Kidney (tissue), 14 donors: Measurements from ENCODE around the gene KPNA5. TPM values are rescaled to one million over a fixed set of nuclear protein-coding genes. Genes with fewer than 3 reads are reported as not detected.

Experiments used
- DNase-seq, 5 donors: peaks; one replicate each; pipeline ENCODE4 v3.0.0-alpha.2; 2013 to 2020
- FAIRE-seq: peaks from 2 replicates; lab custom pipeline; 2012; peaks lifted over from hg19 to GRCh38; lab: Jason Lieb, UNC
- H3K27ac ChIP-seq, 2 donors: one replicate each; pipeline ENCODE4 v1.7.0; 2013; ENCODE audit warnings: low read depth in 2 of 2, low read length in 2 of 2, inconsistent platforms in 1 of 2
- H3K27me3 ChIP-seq: one replicate; pipeline ENCODE4 v1.7.1; 2013; ENCODE audit warnings: low read length, inconsistent platforms; ENCODE audit not compliant: control insufficient read depth, insufficient read depth
- H3K36me3 ChIP-seq, 3 donors: one replicate each; pipeline versions ENCODE4 v1.7.0 to v1.7.1; 2013; ENCODE audit warnings: low read length in 3 of 3, control low read depth in 1 of 3, inconsistent platforms in 1 of 3; ENCODE audit not compliant: insufficient read depth in 3 of 3, control insufficient read depth in 2 of 3
- H3K4me1 ChIP-seq, 3 donors: one replicate each; pipeline versions ENCODE4 v1.7.0 to v1.7.1; 2013; ENCODE audit warnings: low read length in 3 of 3, inconsistent platforms in 1 of 3, low read depth in 1 of 3; ENCODE audit not compliant: control insufficient read depth in 2 of 3, insufficient read depth in 2 of 3
- H3K4me3 ChIP-seq, 3 donors: one replicate each; pipeline versions ENCODE4 v1.7.0 to v1.8.1; 2013; ENCODE audit warnings: low read length in 3 of 3, control low read depth in 1 of 3, inconsistent platforms in 1 of 3
- H3K9ac ChIP-seq, 3 donors: one replicate each; pipeline versions ENCODE4 v1.7.0 to v1.7.1; 2013; ENCODE audit warnings: low read length in 3 of 3, control low read depth in 1 of 3, inconsistent platforms in 1 of 3
- H3K9me3 ChIP-seq, 3 donors: one replicate each; pipeline versions ENCODE4 v1.7.0 to v1.7.1; 2013; ENCODE audit warnings: low read length in 3 of 3, control low read depth in 1 of 3, inconsistent platforms in 1 of 3; ENCODE audit not compliant: control insufficient read depth in 2 of 3, insufficient read depth in 1 of 3
- intact Hi-C: fragments of 100-400 bp; cut with DNase I; formaldehyde crosslinking; loops from one replicate; pipeline ENCODE4 v1.11.1; 2022
- polyA plus RNA-seq: library from polyadenylated mRNA; stranded (reverse); fragments of 350-450 nt; fragmentation: Illumina TruSeq; extraction: RNeasy Lipid Tissue Mini Kit (QIAGEN cat#74804); gene quantifications from one replicate; pipeline ENCODE4 v1.2.3, GENCODE V29; 2014; ENCODE audit warnings: low read depth, low replicate concordance; ENCODE audit not compliant: insufficient read depth
- total RNA-seq: library from RNA; stranded (reverse); fragmentation: NEBNext Ultra II Directional; extraction: Animal tissue kit (Norgen Biotek cat#: 25700); gene quantifications from one replicate; pipeline ENCODE4 v1.2.1, GENCODE V29; 2021
- TF ChIP-seq, protein P1 (sequence below): IDR thresholded peaks from 3 replicates; pipeline ENCODE4 v1.5.1; 2012; ENCODE audit warnings: mild to moderate bottlenecking, moderate library complexity, borderline replicate concordance; ENCODE audit not compliant: insufficient read depth; ENCODE audit errors: extremely low read depth
- donor health status: control.
- donor health status: control.
- donor health status: control.
- donor health status: control.
- donor health status: control.
- donor health status: DM: yes; HTN: yes; CAD: no.
- donor health status: Normal renal cell carcinoma (clear cell type).

The KPNA5 gene
- total and polyA plus RNA-seq, 2 donors from 2014 or later, result 2.5 to 18.2 TPM

GRCh38 chr6:116766506-116767176, 85.6 kb downstream of the KPNA5 start:
- intact Hi-C loops, result no loop called here
- H3K27me3 ChIP-seq, result peaks cover 18% of the 10 kb centered on the region
- H3K4me3 ChIP-seq, result no peak overlapping the region
- no peak for DNase-seq
- H3K9me3 ChIP-seq, result no peaks in the 10 kb centered on the region
- H3K9ac ChIP-seq, result no peak overlapping the region
- H3K36me3 ChIP-seq, result no peaks in the 10 kb centered on the region
- no peaks in the 10 kb centered on the region for H3K4me1 ChIP-seq
- no peak overlapping the region for H3K27ac ChIP-seq
- FAIRE-seq, result no peak
- TF ChIP-seq, protein P1, sequence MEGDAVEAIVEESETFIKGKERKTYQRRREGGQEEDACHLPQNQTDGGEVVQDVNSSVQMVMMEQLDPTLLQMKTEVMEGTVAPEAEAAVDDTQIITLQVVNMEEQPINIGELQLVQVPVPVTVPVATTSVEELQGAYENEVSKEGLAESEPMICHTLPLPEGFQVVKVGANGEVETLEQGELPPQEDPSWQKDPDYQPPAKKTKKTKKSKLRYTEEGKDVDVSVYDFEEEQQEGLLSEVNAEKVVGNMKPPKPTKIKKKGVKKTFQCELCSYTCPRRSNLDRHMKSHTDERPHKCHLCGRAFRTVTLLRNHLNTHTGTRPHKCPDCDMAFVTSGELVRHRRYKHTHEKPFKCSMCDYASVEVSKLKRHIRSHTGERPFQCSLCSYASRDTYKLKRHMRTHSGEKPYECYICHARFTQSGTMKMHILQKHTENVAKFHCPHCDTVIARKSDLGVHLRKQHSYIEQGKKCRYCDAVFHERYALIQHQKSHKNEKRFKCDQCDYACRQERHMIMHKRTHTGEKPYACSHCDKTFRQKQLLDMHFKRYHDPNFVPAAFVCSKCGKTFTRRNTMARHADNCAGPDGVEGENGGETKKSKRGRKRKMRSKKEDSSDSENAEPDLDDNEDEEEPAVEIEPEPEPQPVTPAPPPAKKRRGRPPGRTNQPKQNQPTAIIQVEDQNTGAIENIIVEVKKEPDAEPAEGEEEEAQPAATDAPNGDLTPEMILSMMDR, result no peak

GRCh38 chr6:116767715-116768114, 86.7 kb downstream of the KPNA5 start:
- H3K36me3 ChIP-seq, result no peaks in the 10 kb centered on the region
- DNase-seq, result no peak
- H3K27ac ChIP-seq, result no peak overlapping the region
- H3K4me3 ChIP-seq, result no peak overlapping the region
- intact Hi-C loops, result no loop called here
- H3K27me3 ChIP-seq, result peaks cover 18% of the 10 kb centered on the region
- H3K9me3 ChIP-seq, result no peaks in the 10 kb centered on the region
- H3K4me1 ChIP-seq, result no peaks in the 10 kb centered on the region
- FAIRE-seq, result no peak
- H3K9ac ChIP-seq, result no peak overlapping the region
- TF ChIP-seq, protein P1, result no peak

DNA sequence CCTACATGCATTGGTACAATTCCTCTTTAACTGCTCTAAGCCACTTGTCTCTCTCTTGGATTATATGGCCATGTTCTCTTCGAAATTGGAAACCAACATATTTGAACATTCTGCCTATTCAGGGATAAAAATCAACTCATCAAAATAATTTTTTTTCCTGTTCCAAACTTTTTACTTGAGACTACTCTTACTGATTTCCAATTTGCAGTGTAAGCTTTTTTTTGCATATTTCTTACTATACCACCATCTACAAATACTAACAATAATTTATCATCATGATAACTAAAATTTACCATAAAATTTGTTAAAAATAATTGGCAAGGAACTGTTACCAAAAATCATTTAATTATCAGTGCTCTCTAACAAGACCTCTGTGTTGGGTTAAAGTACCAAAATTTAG, 91.4 kb downstream of the KPNA5 start:
- H3K9me3 ChIP-seq, result no peaks in the 10 kb centered on the region
- FAIRE-seq (no peak), DNase-seq (no peak)
- H3K9ac ChIP-seq, result no peak overlapping the region
- H3K4me1 ChIP-seq, result no peaks in the 10 kb centered on the region
- H3K36me3 ChIP-seq, result no peaks in the 10 kb centered on the region
- H3K27me3 ChIP-seq, result no peaks in the 10 kb centered on the region
- no peak overlapping the region for H3K4me3 ChIP-seq
- intact Hi-C loops, result no loop called here
- TF ChIP-seq, protein P1, result no peak
- no peak overlapping the region for H3K27ac ChIP-seq

DNA sequence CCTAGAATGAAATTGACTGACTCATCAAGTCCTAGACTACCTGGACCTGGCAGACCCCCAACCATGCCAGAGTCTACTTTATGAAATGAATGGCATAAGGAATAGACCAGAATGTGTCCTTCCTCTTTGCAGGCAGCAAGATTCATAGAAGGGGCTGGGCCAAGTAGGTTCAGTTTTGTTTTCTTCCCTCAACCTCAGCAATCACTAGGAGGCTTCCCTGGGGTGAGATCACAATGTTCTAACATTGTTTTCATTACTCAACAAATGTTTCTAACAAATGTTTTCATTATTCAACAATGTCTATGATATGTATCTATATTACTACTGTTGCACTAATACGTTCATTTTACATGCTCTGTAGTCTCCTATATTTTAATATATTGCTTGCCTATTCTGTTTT, 92.9 kb downstream of the KPNA5 start:
- FAIRE-seq, result no peak
- no peak overlapping the region for H3K27ac ChIP-seq
- no peaks in the 10 kb centered on the region for H3K9me3 ChIP-seq
- no peak overlapping the region for H3K9ac ChIP-seq
- TF ChIP-seq, protein P1, result no peak
- no peak for DNase-seq
- H3K4me1 ChIP-seq, result no peaks in the 10 kb centered on the region
- no peak overlapping the region for H3K4me3 ChIP-seq
- intact Hi-C loops, result no loop called here
- no peaks in the 10 kb centered on the region for H3K27me3 ChIP-seq
- H3K36me3 ChIP-seq, result no peaks in the 10 kb centered on the region
